ENCODE measurements around the gene LYZL4. TPM values are rescaled to one million over a fixed set of nuclear protein-coding genes. Genes with fewer than 3 reads are reported as not detected.

Gene LYZL4
- total and polyA plus RNA-seq, 2 of the 4 experiments (the other 2 are of a cell fraction): not detected

GRCh38 chr3:42442640-42443039 lies 32.2 kb upstream of the LYZL4 start:
- Histone ChIP-seq H3K9me1 (ENCODE audit: insufficient read depth, low read length) (no peaks in the 10 kb centered on the region), H2AK9ac (replicated peaks; ENCODE audit: low read depth, low read length, poor library complexity) (no peak overlapping the region), H4K20me1 (ENCODE audit: insufficient read depth, low read length) (no peaks in the 10 kb centered on the region), H3K27me3 (ENCODE audit: control insufficient read depth, insufficient read depth, low read length) (peaks cover 11% of the 10 kb centered on the region), H3K27ac (ENCODE audit: insufficient read depth, low read length) (no peak overlapping the region), H3K36me3 (ENCODE audit: control insufficient read depth, insufficient read depth, low read length) (no peaks in the 10 kb centered on the region), H2AK5ac (ENCODE audit: low read depth, low read length) (no peak overlapping the region), H3K9ac (ENCODE audit: low read depth, low read length) (no peak overlapping the region), H3K56ac (ENCODE audit: extremely low read depth, insufficient read depth, low read length) (no peak overlapping the region), H2BK20ac (ENCODE audit: low read depth, low read length) (no peak overlapping the region), H3K9me3 (ENCODE audit: control insufficient read depth, insufficient read depth, low read length) (no peaks in the 10 kb centered on the region), H3K14ac (replicated peaks; ENCODE audit: low read depth, low read length) (no peak overlapping the region), H3K4me3 (ENCODE audit: insufficient read depth, low read depth, low read length) (no peak overlapping the region), H2BK120ac (ENCODE audit: low read depth, low read length) (no peak overlapping the region), H4K91ac (ENCODE audit: insufficient read depth, low read depth, low read length) (no peak overlapping the region), H3K4me2 (ENCODE audit: low read depth, low read length) (no peak overlapping the region), H2BK15ac (ENCODE audit: low read depth, low read length) (no peak overlapping the region), H2BK5ac (ENCODE audit: low read depth, low read length, poor library complexity, severe bottlenecking) (no peak overlapping the region), H3K4ac (ENCODE audit: low read depth, low read length) (no peak overlapping the region), H3K4me1 (ENCODE audit: control insufficient read depth, insufficient read depth, low read length) (no peaks in the 10 kb centered on the region), H4K5ac (ENCODE audit: low read depth, low read length) (no peak overlapping the region), H3K18ac (ENCODE audit: low read depth, low read length) (no peak overlapping the region), H3K79me1 (ENCODE audit: low read depth in 1 of 2, low read length in 2 of 2) (no peaks in the 10 kb centered on the region), H2AFZ (replicated peaks; ENCODE audit: low read length, poor library complexity) (peak overlapping the region; percentile 47), H3K23ac (ENCODE audit: low read depth, low read length) (no peak overlapping the region), H4K8ac (ENCODE audit: low read depth in 2 of 2, low read length in 2 of 2) (no peak overlapping the region)
- intact Hi-C loops (cut with micrococcal nuclease) (loop anchor here (1.0 to 10.0 kb wide), 4 partner anchors 195 to 1858 kb away; no protein-coding TSS in a partner anchor), dilution Hi-C loops (cut with HindIII; ENCODE audit: low sequenced_read_pairs, unreplicated experiment) (no loop called here), in situ Hi-C loops (cut with MboI; ENCODE audit: low sequenced_read_pairs) (loop anchor here (5.0 to 25.0 kb wide), 4 partner anchors 195 to 548 kb away; no protein-coding TSS in a partner anchor)
- CTCF ChIA-PET: interaction anchor here (0.6 to 1.8 kb wide), 3 partner anchors 194 to 526 kb away, joined by 3 to 13 read pairs (median 13); no protein-coding TSS in a partner anchor
- WGBS, 2 experiments (ENCODE audit: extremely low coverage in 2 of 2, insufficient read length in 1 of 2): 57% methylated on average over 1 of the region's 5 CpGs; no CpG with 5 or more reads in 1 of the 2 experiments
- no peak for ATAC-seq (ENCODE audit: low read depth)
- no peak for TF ChIP-seq MXI1 (IDR thresholded peaks at IDR 0.05; ENCODE audit: borderline replicate concordance, low read depth, low read length)
- 0 out of 2 replicates have a peak, but pooled peaks have one; percentile 9 for TF ChIP-seq CTCF (conservative IDR thresholded peaks at IDR 0.05; ENCODE audit: low read depth, low read length)
- TF ChIP-seq SMC3 (IDR thresholded peaks at IDR 0.05; ENCODE audit: low read depth, low read length): 0 out of 2 replicates have a peak, but pooled peaks have one; percentile 11
- POLR2A ChIA-PET (ENCODE audit: unreplicated experiment): no interaction called here
- BruUV-seq (replicated peaks): no TSS peak
- DNase-seq: no peak

All from IMR-90 (cell line).